Adrenal gland (tissue), 5 donors: ENCODE data around the gene MAP7D1.

ENCODE experiments used
- POLR2A ChIP-seq, 2 donors: fragments of 450-650 bp; IDR thresholded peaks; one replicate each; pipeline ENCODE4 v1.6.1; 2017; ENCODE audit warnings: antibody characterized with exemption in 2 of 2, mild to moderate bottlenecking in 2 of 2, moderate library complexity in 1 of 2
- TF ChIP-seq, protein P1 (sequence below), 6 experiments: fragments of 450-650 bp in 4 of 6; fragments of 200-600 bp in 2 of 6; sonication (generic) in 1 of 6; IDR thresholded peaks; 1 replicate in 5 of 6; 2 replicates in 1 of 6; pipeline versions ENCODE4 v1.5.1 to v1.8.0; 2016 to 2021; ENCODE audit warnings: antibody characterized with exemption in 6 of 6, mild to moderate bottlenecking in 2 of 6, moderate library complexity in 1 of 6
- donor health status: DM: no; HTN: no; CAD: no.

DNA sequence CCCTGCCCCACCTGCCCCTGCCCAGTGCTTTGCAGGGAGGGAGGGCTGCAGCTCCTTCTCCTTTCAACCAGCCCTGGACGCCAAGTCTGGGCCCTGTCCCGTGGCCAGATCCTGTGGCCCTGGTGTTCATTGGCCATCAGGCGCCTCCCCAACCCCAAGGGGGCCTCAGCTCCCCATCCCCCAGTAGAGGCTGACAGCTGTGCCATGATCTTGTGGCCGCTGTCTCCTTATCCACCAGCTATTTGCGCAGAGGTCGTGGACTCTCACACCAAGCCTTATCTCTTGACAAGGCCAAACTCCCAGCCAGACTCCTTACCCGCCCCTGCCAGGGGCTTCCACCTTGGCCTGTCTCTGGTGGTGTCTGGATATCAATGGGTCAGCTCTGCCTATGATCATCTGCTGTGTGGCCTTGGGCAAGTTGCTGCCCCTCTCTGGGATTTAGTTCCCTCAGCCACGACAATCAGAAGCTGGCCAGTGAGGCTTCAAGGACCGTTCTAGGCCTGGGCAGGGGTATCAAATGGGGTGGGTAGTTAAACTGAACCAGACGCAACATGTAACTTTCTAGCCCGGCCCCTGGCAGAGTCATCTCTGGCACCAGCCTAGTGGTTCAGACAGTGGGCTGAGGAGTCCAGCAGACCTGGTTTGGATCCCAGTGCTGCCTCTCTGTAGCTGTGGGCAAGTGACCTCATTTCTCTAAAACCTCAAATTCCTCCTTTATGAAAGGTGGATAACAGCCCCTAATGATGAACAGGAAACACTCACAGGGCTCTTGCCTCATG is 27.6 kb upstream of the MAP7D1 start:
- no peak for TF ChIP-seq POLR2A (IDR thresholded peaks at IDR 0.05)
- TF ChIP-seq, protein P1, sequence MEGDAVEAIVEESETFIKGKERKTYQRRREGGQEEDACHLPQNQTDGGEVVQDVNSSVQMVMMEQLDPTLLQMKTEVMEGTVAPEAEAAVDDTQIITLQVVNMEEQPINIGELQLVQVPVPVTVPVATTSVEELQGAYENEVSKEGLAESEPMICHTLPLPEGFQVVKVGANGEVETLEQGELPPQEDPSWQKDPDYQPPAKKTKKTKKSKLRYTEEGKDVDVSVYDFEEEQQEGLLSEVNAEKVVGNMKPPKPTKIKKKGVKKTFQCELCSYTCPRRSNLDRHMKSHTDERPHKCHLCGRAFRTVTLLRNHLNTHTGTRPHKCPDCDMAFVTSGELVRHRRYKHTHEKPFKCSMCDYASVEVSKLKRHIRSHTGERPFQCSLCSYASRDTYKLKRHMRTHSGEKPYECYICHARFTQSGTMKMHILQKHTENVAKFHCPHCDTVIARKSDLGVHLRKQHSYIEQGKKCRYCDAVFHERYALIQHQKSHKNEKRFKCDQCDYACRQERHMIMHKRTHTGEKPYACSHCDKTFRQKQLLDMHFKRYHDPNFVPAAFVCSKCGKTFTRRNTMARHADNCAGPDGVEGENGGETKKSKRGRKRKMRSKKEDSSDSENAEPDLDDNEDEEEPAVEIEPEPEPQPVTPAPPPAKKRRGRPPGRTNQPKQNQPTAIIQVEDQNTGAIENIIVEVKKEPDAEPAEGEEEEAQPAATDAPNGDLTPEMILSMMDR (IDR thresholded peaks at IDR 0.05) = no peak
